AG04449 (cell line): Measurements from ENCODE around the gene IL1RN.

Source experiments
- CTCF ChIA-PET: fragments of 350-600 bp; formaldehyde crosslinking; extraction: SDS; loops from one replicate; lab custom pipeline; 2021; ENCODE audit warnings: antibody characterized with exemption; lab: Yijun Ruan, JAX
- POLR2A ChIA-PET: fragments of 400-600, 350-600 bp; formaldehyde crosslinking; extraction: SDS; loops from one replicate; lab custom pipeline; 2020; ENCODE audit warnings: antibody characterized with exemption, inconsistent platforms; lab: Yijun Ruan, JAX
- DNase-seq: peaks from one replicate; pipeline ENCODE4 v3.0.0-alpha.2; 2010; ENCODE audit warnings: low read depth, low spot score
- H3K4me3 ChIP-seq: 2 replicates; pipeline ENCODE4 v1.5.1; 2011; ENCODE audit warnings: low read depth, mild to moderate bottlenecking, control low read depth, low read length
- TF ChIP-seq, protein P1 (sequence below): IDR thresholded peaks from one replicate; pipeline ENCODE4 v1.5.1; 2011; ENCODE audit warnings: mild to moderate bottlenecking, moderate library complexity, low read length, control low read depth, inconsistent platforms; ENCODE audit not compliant: insufficient read depth; ENCODE audit errors: missing control alignments

The IL1RN gene, protein sequence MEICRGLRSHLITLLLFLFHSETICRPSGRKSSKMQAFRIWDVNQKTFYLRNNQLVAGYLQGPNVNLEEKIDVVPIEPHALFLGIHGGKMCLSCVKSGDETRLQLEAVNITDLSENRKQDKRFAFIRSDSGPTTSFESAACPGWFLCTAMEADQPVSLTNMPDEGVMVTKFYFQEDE

DNA sequence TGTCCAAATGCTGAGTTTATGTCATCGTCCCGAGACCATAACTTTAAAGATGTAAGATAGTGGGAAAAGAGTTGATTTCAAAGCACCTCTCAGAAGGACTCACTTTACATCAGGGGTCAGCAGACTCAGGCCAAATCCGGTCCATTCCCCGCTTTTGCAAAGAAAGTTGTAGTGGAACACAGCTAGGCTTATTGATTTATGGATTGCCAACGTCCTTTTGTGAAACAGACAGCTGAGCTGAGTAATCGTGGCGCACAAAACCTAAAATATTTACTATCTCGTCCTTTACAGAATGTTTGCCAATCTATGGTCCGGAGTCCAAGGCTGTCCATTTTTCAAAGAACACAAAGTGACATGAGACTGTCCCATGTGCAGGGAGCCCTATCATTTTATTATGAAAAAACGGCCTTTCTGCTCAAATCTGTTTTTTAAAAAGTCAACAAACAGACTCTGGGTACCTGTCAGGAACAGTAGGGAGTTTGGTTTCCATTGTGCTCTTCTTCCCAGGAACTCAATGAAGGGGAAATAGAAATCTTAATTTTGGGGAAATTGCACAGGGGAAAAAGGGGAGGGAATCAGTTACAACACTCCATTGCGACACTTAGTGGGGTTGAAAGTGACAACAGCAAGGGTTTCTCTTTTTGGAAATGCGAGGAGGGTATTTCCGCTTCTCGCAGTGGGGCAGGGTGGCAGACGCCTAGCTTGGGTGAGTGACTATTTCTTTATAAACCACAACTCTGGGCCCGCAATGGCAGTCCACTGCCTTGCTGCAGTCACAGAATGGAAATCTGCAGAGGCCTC, at the start of gene IL1RN:
Gene IL1RN (plus strand): TSS at position 754 of the 801 bp plus-strand sequence. CDS start 27 bp downstream, at position 781.
- POLR2A ChIA-PET, result no interaction called here
- DNase-seq, result no peak
- TF ChIP-seq, protein P1, sequence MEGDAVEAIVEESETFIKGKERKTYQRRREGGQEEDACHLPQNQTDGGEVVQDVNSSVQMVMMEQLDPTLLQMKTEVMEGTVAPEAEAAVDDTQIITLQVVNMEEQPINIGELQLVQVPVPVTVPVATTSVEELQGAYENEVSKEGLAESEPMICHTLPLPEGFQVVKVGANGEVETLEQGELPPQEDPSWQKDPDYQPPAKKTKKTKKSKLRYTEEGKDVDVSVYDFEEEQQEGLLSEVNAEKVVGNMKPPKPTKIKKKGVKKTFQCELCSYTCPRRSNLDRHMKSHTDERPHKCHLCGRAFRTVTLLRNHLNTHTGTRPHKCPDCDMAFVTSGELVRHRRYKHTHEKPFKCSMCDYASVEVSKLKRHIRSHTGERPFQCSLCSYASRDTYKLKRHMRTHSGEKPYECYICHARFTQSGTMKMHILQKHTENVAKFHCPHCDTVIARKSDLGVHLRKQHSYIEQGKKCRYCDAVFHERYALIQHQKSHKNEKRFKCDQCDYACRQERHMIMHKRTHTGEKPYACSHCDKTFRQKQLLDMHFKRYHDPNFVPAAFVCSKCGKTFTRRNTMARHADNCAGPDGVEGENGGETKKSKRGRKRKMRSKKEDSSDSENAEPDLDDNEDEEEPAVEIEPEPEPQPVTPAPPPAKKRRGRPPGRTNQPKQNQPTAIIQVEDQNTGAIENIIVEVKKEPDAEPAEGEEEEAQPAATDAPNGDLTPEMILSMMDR, result no peak
- CTCF ChIA-PET, result interaction anchor here (0.9 to 20.0 kb wide), 2 partner anchors 9 to 12 kb away, joined by 3 to 226 read pairs; no protein-coding TSS in a partner anchor
- H3K4me3 ChIP-seq, result no peak within 1 kb of the TSS

DNA sequence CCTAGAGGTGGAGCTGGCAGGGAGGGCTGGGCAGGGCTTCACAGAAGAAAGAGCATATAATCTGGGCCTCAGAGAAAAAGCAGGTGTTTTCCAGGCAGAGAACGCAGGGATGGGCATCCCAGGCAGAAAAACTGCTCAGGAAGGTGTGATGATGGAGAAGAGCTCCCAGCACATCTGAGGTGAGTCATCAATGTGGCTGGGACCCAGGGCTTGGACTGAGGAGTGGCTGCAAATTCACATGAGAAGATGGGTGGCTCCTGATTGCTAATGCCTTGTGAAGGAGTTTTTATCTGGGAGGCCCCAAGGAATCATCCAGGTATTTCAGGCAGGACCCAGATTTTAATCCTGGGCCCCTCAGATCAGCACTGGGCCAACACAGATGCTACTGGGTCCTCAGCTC, 49.5 kb upstream of the IL1RN start:
- CTCF ChIA-PET, result interaction anchor here (0.8 to 7.3 kb wide), 4 partner anchors 9 to 59 kb away, joined by 3 to 44 read pairs (median 12); no protein-coding TSS in a partner anchor
- TF ChIP-seq, protein P1, result no peak
- no peak overlapping the region for H3K4me3 ChIP-seq
- POLR2A ChIA-PET, result no interaction called here
- no peak for DNase-seq

DNA sequence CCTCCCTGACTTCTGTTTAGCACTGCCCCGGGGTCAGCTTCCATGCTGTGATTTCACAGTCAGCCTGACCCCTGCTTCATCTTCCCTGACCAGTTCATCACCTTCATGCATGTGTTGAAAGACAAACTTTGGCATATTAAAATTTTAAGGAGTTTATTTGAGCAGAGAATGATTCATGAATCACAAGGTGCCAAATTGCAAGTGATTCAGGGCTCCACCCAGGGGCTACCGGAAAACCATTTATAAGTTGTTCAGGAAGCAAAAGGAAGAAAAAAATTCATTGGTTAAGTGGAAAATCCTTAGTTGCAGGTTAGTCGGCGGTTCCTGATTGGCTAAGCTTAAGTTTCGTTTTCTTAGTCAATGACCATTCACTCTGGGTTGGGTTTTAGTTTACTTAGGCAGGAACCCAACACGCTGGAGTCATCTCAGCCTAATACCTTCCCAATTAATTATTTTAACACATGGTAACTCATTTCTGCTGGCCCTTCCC, 49.0 kb upstream of the IL1RN start:
- ChIA-PET POLR2A (no interaction called here), CTCF (interaction anchor here (0.8 to 7.3 kb wide), 5 partner anchors 9 to 312 kb away, joined by 3 to 44 read pairs (median 20); no protein-coding TSS in a partner anchor)
- no peak for DNase-seq

DNA sequence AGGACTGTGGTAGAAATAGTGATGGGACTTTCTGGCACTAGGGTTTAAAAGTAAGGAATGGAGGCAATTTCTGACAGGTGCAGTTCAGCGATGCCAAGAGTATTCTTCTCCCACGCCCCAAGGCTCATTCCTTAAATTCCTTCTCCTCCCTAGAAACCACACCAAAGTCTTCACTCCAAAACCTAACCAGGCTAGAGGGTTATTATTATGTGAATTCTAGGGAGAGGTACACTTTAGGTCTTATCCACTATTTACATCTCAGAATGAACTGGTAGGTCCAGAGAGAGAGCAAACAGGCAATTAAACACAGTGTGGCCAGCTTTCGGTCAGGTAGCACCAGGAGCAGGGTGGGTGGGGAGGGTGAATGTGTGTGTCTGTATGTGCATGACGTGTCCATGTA, 48.3 kb upstream of the IL1RN start:
- H3K4me3 ChIP-seq, result no peak overlapping the region
- no peak for DNase-seq
- POLR2A ChIA-PET, result no interaction called here
- CTCF ChIA-PET, result interaction anchor here (0.9 to 7.3 kb wide), 13 partner anchors 10 to 311 kb away, joined by 3 to 44 read pairs (median 4); no protein-coding TSS in a partner anchor
- TF ChIP-seq, protein P1, result no peak

More for the DNA sequence above, 49.0 kb upstream of the IL1RN start:
- no peak overlapping the region for H3K4me3 ChIP-seq
- TF ChIP-seq, protein P1, result no peak

DNA sequence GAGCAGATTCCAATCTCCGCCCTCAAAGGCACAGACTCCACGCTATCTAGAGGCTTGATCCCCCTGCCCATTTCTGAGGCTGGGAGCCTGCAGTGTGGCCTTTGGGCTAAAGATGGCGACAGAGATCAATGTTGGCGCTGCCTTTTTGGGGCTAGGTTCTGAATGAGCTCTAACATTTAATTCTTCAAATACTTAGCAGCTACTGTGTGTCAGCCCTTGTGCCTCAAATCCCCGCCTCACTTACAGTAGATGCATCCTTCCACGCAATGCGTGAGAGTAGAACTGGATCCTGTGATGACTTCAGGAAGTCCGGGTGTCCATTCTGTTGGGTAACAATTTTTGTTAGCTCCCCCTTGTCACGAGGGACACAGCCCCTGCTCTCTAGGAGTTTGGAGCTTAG, 47.3 kb upstream of the IL1RN start:
- no peak for DNase-seq
- ChIA-PET CTCF (interaction anchor here (0.6 to 7.3 kb wide), 20 partner anchors 9 to 310 kb away, joined by 3 to 44 read pairs (median 4); partner anchors contain the start of gene IL36RN), POLR2A (no interaction called here)
- H3K4me3 ChIP-seq, result no peak overlapping the region
- TF ChIP-seq, protein P1, result peak; percentile 70
